Measurements from ENCODE around the gene ANKRD18B.

GRCh38 chr9:33510262-33511183 is 13.5 kb upstream of the ANKRD18B start:
- TF ChIP-seq CTCF (IDR thresholded peaks at IDR 0.05) (no peak), EZH2 (IDR thresholded peaks at IDR 0.05; ENCODE audit: borderline replicate concordance, insufficient read depth, low read depth, low read length, poor library complexity, severe bottlenecking) (no peak)

All from B cell (primary cell).